H1 (cell line): ENCODE measurements around the gene ZNF454. TPM values are rescaled to one million over a fixed set of nuclear protein-coding genes. Genes with fewer than 3 reads are reported as not detected.

Experiments used
- CTCF ChIA-PET: fragments of 300-600 bp; sonication (Branson Sonifier 250); formaldehyde crosslinking; loops from one replicate; lab custom pipeline; 2021; ENCODE audit not compliant: partially characterized antibody; lab: Charles Lee
- POLR2A ChIA-PET: fragments of 300-600 bp; sonication (Branson Sonifier 250); formaldehyde crosslinking; loops from one replicate; lab custom pipeline; 2021; ENCODE audit warnings: inconsistent platforms; ENCODE audit not compliant: partially characterized antibody; lab: Charles Lee
- DNase-seq, 2 experiments: peaks; one replicate each; pipeline versions ENCODE4 v3.0.0 to v3.0.0-alpha.2; 2010 to 2022; ENCODE audit warnings: low spot score in 2 of 2, low read depth in 1 of 2, mixed read lengths in 1 of 2
- FAIRE-seq: peaks from 2 replicates; lab custom pipeline; 2011; peaks lifted over from hg19 to GRCh38; lab: Jason Lieb, UNC
- H2AFZ ChIP-seq: 2 replicates; pipeline ENCODE4 v1.8.1; 2012; ENCODE audit warnings: low read length, inconsistent platforms
- H2AK5ac ChIP-seq: 2 replicates; pipeline ENCODE4 v1.6.1; 2013; ENCODE audit warnings: low read depth, low read length
- H2BK120ac ChIP-seq: replicated peaks from 2 replicates; pipeline ENCODE3; 2013; ENCODE audit warnings: low read depth, low read length, inconsistent platforms
- H2BK12ac ChIP-seq: 2 replicates; pipeline ENCODE4 v1.6.1; 2013; ENCODE audit warnings: low read depth, low read length
- H2BK15ac ChIP-seq: 2 replicates; pipeline ENCODE4 v1.6.1; 2013; ENCODE audit warnings: low read length
- H2BK20ac ChIP-seq: 2 replicates; pipeline ENCODE4 v1.6.1; 2013; ENCODE audit warnings: low read length
- H2BK5ac ChIP-seq: 2 replicates; pipeline ENCODE4 v1.6.1; 2013; ENCODE audit warnings: low read depth, low read length
- H3K14ac ChIP-seq: 2 replicates; pipeline ENCODE4 v1.6.1; 2013; ENCODE audit warnings: inconsistent platforms; ENCODE audit not compliant: insufficient read length
- H3K18ac ChIP-seq: 2 replicates; pipeline ENCODE4 v1.6.1; 2013; ENCODE audit warnings: low read length; ENCODE audit errors: extremely low read depth
- H3K23ac ChIP-seq: 2 replicates; pipeline ENCODE4 v1.6.1; 2013; ENCODE audit warnings: inconsistent platforms; ENCODE audit not compliant: insufficient read length
- H3K23me2 ChIP-seq: 2 replicates; pipeline ENCODE4 v1.6.1; 2013; ENCODE audit warnings: low read depth, low read length
- H3K27ac ChIP-seq: 2 replicates; pipeline ENCODE4 v1.6.1; 2011; ENCODE audit warnings: low read depth, low read length, inconsistent platforms
- H3K27me3 ChIP-seq, 4 experiments: replicated peaks in 1 of 4; 1 replicate in 1 of 4; 2 replicates in 3 of 4; pipeline versions ENCODE4 v1.6.1 to v1.8.1; 2011 to 2013; ENCODE audit warnings: low read length in 3 of 4, mild to moderate bottlenecking in 3 of 4, inconsistent platforms in 2 of 4, mixed read lengths in 2 of 4, moderate library complexity in 1 of 4; ENCODE audit not compliant: control insufficient read depth in 3 of 4, insufficient read depth in 3 of 4; ENCODE audit errors: extremely low read depth in 1 of 4
- H3K36me3 ChIP-seq, 4 experiments: 2 replicates each; pipeline versions ENCODE4 v1.6.1 to v1.8.1; 2011 to 2013; ENCODE audit warnings: mild to moderate bottlenecking in 4 of 4, low read length in 3 of 4, moderate library complexity in 2 of 4, control low read depth in 1 of 4, inconsistent platforms in 1 of 4; ENCODE audit not compliant: insufficient read depth in 4 of 4, control insufficient read depth in 2 of 4
- H3K4ac ChIP-seq: replicated peaks from 2 replicates; pipeline ENCODE3; 2013; ENCODE audit warnings: low read length, low read depth, mixed read lengths, inconsistent platforms; ENCODE audit not compliant: insufficient read length
- H3K4me1 ChIP-seq, 4 experiments: replicated peaks in 1 of 4; 1 replicate in 1 of 4; 2 replicates in 3 of 4; pipeline versions ENCODE4 v1.6.1 to v1.8.1; 2011 to 2013; ENCODE audit warnings: low read length in 3 of 4, inconsistent platforms in 2 of 4, mixed read lengths in 1 of 4; ENCODE audit not compliant: insufficient read depth in 4 of 4, control insufficient read depth in 3 of 4
- H3K4me2 ChIP-seq, 2 experiments: 2 replicates each; pipeline versions ENCODE4 v1.6.1 to v1.8.1; 2011 to 2013; ENCODE audit warnings: low read depth in 2 of 2, low read length in 2 of 2, control low read depth in 1 of 2, inconsistent platforms in 1 of 2, mild to moderate bottlenecking in 1 of 2; ENCODE audit not compliant: insufficient read depth in 1 of 2
- H3K4me3 ChIP-seq, 4 experiments: fragments of 200-600, 300-600 bp in 1 of 4; sonication (generic), shearing (Covaris generic), sonication (Bioruptor Twin) in 1 of 4; 2 replicates each; pipeline versions ENCODE4 v1.5.1 to v1.8.1; 2011 to 2016; ENCODE audit warnings: low read length in 4 of 4, low read depth in 3 of 4, control low read depth in 2 of 4, inconsistent platforms in 2 of 4, mild to moderate bottlenecking in 2 of 4, mixed read lengths in 1 of 4, moderate library complexity in 1 of 4; ENCODE audit not compliant: insufficient read depth in 2 of 4; ENCODE audit errors: extremely low read depth in 1 of 4
- H3K56ac ChIP-seq: replicated peaks from 2 replicates; pipeline ENCODE3; 2013; ENCODE audit warnings: low read depth, mild to moderate bottlenecking, mixed read lengths, low read length, inconsistent platforms; ENCODE audit not compliant: insufficient read length
- H3K79me1 ChIP-seq: 2 replicates; pipeline ENCODE4 v1.6.1; 2013; ENCODE audit warnings: low read depth, low read length, control low read depth
- H3K79me2 ChIP-seq, 2 experiments: 2 replicates each; pipeline versions ENCODE4 v1.6.1 to v1.8.1; 2012 to 2013; ENCODE audit warnings: low read length in 2 of 2, mild to moderate bottlenecking in 2 of 2, inconsistent platforms in 1 of 2; ENCODE audit not compliant: insufficient read depth in 2 of 2, control insufficient read depth in 1 of 2
- H3K9ac ChIP-seq, 4 experiments: replicated peaks in 1 of 4; 1 replicate in 1 of 4; 2 replicates in 3 of 4; pipeline versions ENCODE4 v1.6.1 to v1.8.1; 2011 to 2013; ENCODE audit warnings: low read depth in 3 of 4, low read length in 3 of 4, control low read depth in 2 of 4, mild to moderate bottlenecking in 2 of 4, moderate library complexity in 2 of 4, inconsistent platforms in 1 of 4; ENCODE audit errors: extremely low read depth in 1 of 4
- H3K9me3 ChIP-seq, 2 experiments: 2 replicates each; pipeline versions ENCODE4 v1.6.1 to v1.8.1; 2012 to 2013; ENCODE audit warnings: mild to moderate bottlenecking in 2 of 2, moderate library complexity in 2 of 2, control low read depth in 1 of 2, inconsistent platforms in 1 of 2, low read depth in 1 of 2, low read length in 1 of 2, mixed read lengths in 1 of 2; ENCODE audit not compliant: insufficient read depth in 2 of 2
- H4K20me1 ChIP-seq, 2 experiments: replicated peaks in 1 of 2; 2 replicates each; pipeline versions ENCODE3 to v1.8.1; 2011 to 2013; ENCODE audit warnings: inconsistent platforms in 2 of 2, low read length in 2 of 2, mild to moderate bottlenecking in 1 of 2; ENCODE audit not compliant: insufficient read depth in 2 of 2, control insufficient read depth in 1 of 2
- H4K5ac ChIP-seq: 2 replicates; pipeline ENCODE4 v1.6.1; 2013; ENCODE audit warnings: low read length, low read depth, mixed read lengths, inconsistent platforms; ENCODE audit not compliant: insufficient read length
- H4K8ac ChIP-seq: 2 replicates; pipeline ENCODE4 v1.8.0; 2013; ENCODE audit warnings: mild to moderate bottlenecking, moderate library complexity, low read length, inconsistent platforms; ENCODE audit not compliant: insufficient read depth; ENCODE audit errors: extremely low read depth
- H4K91ac ChIP-seq: replicated peaks from 2 replicates; pipeline ENCODE3; 2013; ENCODE audit warnings: low read length, mixed read lengths, inconsistent platforms; ENCODE audit not compliant: insufficient read length
- BCL11A ChIP-seq, 2 experiments: IDR thresholded peaks; one replicate each; pipeline ENCODE4 v1.6.1; 2011; ENCODE audit warnings: low read depth in 2 of 2, low read length in 2 of 2, mild to moderate bottlenecking in 2 of 2
- CHD2 ChIP-seq: IDR thresholded peaks from 2 replicates; pipeline ENCODE4 v1.6.1; 2012; ENCODE audit warnings: low read length, improper control_type of control experiment
- CTBP2 ChIP-seq: IDR thresholded peaks from 2 replicates; pipeline ENCODE4 v1.7.0; 2011; ENCODE audit warnings: borderline replicate concordance, mild to moderate bottlenecking, moderate library complexity, mixed read lengths, low read length; ENCODE audit not compliant: insufficient read depth, insufficient read length
- EGR1 ChIP-seq: IDR thresholded peaks from 2 replicates; pipeline ENCODE4 v1.6.1; 2011; ENCODE audit warnings: low read depth, low read length, borderline replicate concordance
- FOSL1 ChIP-seq: IDR thresholded peaks from 2 replicates; pipeline ENCODE4 v1.6.1; 2011; ENCODE audit warnings: mild to moderate bottlenecking, low read depth, low read length, moderate library complexity; ENCODE audit not compliant: insufficient read depth
- GTF2F1 ChIP-seq: IDR thresholded peaks from 2 replicates; pipeline ENCODE4 v1.6.1; 2012; ENCODE audit warnings: low read depth, low read length, improper control_type of control experiment, borderline replicate concordance
- JUN ChIP-seq: IDR thresholded peaks from 2 replicates; pipeline ENCODE4 v1.6.1; 2011; ENCODE audit warnings: low read depth, mild to moderate bottlenecking, improper control_type of control experiment, low read length
- JUND ChIP-seq: IDR thresholded peaks from 2 replicates; pipeline ENCODE4 v1.6.1; 2011; ENCODE audit warnings: mild to moderate bottlenecking, improper control_type of control experiment, low read length
- KDM1A ChIP-seq: fragments of 200-600, 300-600 bp; sonication (generic); IDR thresholded peaks from 2 replicates; pipeline ENCODE4 v1.7.1; 2016; ENCODE audit warnings: mild to moderate bottlenecking, low read length, borderline replicate concordance
- NRF1 ChIP-seq: IDR thresholded peaks from 2 replicates; pipeline ENCODE4 v1.6.1; 2011; ENCODE audit warnings: mild to moderate bottlenecking, low read depth, low read length, improper control_type of control experiment
- POLR2AphosphoS5 ChIP-seq: IDR thresholded peaks from 2 replicates; pipeline ENCODE4 v1.6.1; 2011; ENCODE audit warnings: low read depth, low read length
- SAP30 ChIP-seq: fragments of 300-600 bp; sonication (generic); IDR thresholded peaks from 2 replicates; pipeline ENCODE4 v1.7.1; 2012; ENCODE audit warnings: low read length, moderate library complexity, mild to moderate bottlenecking, inconsistent platforms; ENCODE audit not compliant: insufficient read depth, insufficient replicate concordance
- SP4 ChIP-seq: IDR thresholded peaks from 2 replicates; pipeline ENCODE4 v1.6.1; 2012; ENCODE audit warnings: low read length, inconsistent platforms
- TCF12 ChIP-seq: IDR thresholded peaks from 2 replicates; pipeline ENCODE4 v1.6.1; 2011; ENCODE audit warnings: low read depth, mild to moderate bottlenecking, low read length
- TEAD4 ChIP-seq: IDR thresholded peaks from 2 replicates; pipeline ENCODE4 v1.6.1; 2012; ENCODE audit warnings: low read depth, low read length, inconsistent platforms, mixed read lengths
- WGBS, 2 experiments: shearing (Covaris generic) in 1 of 2; methylation state at CpG; one replicate each; pipeline versions ENCODE4 v1.1.6 to v1.1.7; 2013 to 2015; ENCODE audit warnings: low lambda C conversion rate in 2 of 2, mixed read lengths in 2 of 2, inconsistent platforms in 1 of 2, low coverage in 1 of 2, missing lambda C conversion rate in 1 of 2; ENCODE audit not compliant: insufficient replicate concordance in 2 of 2, insufficient coverage in 1 of 2, insufficient read length in 1 of 2; ENCODE audit errors: extremely low coverage in 1 of 2, missing lambda C conversion rate in 1 of 2; 5-methylcytosine and 5-hydroxymethylcytosine counted together
- polyA plus RNA-seq, 7 experiments: library from polyadenylated mRNA; depleted of rRNA in 3 of 7; stranded (reverse) in 5 of 7; unstranded in 2 of 7; fragments of >200 nt in 5 of 7; fragments of 200-250 nt in 2 of 7; gene quantifications; 1 replicate in 5 of 7; 2 replicates in 1 of 7; 4 replicates in 1 of 7; pipeline versions ENCODE4 v1.2.1 to v1.2.3, GENCODE V29; 2011 to 2013; ENCODE audit warnings: missing spikeins in 2 of 7, mixed read lengths in 2 of 7
- total RNA-seq: library from RNA; stranded (reverse); fragmentation: NEBNext Ultra II Directional; extraction: Animal tissue kit (Norgen Biotek cat#: 25700); gene quantifications from 2 replicates; pipeline ENCODE4 v1.2.1, GENCODE V29; 2021

Gene ZNF454
- total and polyA plus RNA-seq, 2 of the 8 experiments (the other 6 are each of a cell fraction or from before 2014, with no cell fraction given): 0.33 to 1.2 TPM

DNA sequence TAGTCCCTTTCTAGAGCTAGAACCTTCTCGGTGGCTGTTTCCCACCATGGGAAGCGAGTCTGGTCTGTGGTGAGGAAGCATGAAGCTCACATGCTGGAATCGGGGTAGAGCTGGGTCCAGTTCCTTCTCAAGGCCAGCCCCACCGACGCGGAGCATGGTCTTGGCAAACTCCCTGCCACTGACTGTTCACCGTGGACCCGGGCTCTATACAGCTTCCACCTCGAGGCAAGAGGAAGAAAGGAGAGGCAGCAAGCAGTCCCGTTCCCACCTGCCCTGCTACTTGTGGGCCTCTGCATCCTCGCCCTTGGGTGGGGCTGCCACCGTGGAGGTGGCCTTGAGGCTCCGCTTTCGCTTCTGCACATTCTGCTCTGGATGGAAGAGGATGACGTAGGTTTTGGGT is 40.4 kb downstream of the ZNF454 start:
- Histone ChIP-seq H3K9me3 (peaks cover 74 to 93% of the 10 kb centered on the region in 2 experiments), H3K27me3 (no peaks in the 10 kb centered on the region)
- no peak for FAIRE-seq

More for the DNA sequence above, 40.4 kb downstream of the ZNF454 start:
- no peak overlapping the region for H3K23ac ChIP-seq
- POLR2A ChIA-PET: no interaction called here
- H2BK120ac ChIP-seq: no peak overlapping the region
- DNase-seq: no peak
- no peaks in the 10 kb centered on the region for H3K79me2 ChIP-seq
- no peak overlapping the region for H3K27ac ChIP-seq
- H3K23me2 ChIP-seq: no peaks in the 10 kb centered on the region
- CTCF ChIA-PET: interaction anchor here (1.1 kb wide), 1 partner anchor 295 kb away, joined by 3 read pairs; no protein-coding TSS in a partner anchor
- H3K4ac ChIP-seq: no peak overlapping the region
- 85% methylated on average over 12 of the region's 15 CpGs; no CpG with 5 or more reads in 1 of the 2 experiments for WGBS, 2 experiments
- H3K79me1 ChIP-seq: no peaks in the 10 kb centered on the region
- H3K14ac ChIP-seq: no peak overlapping the region
- no peak overlapping the region for H2AK5ac ChIP-seq
- H2BK20ac ChIP-seq: no peak overlapping the region
- H3K4me1 ChIP-seq: no peaks in the 10 kb centered on the region
- no peak overlapping the region for H3K9ac ChIP-seq
- H3K18ac ChIP-seq: no peak overlapping the region
- no peaks in the 10 kb centered on the region for H4K20me1 ChIP-seq
- H2BK12ac ChIP-seq: no peak overlapping the region
- no peak overlapping the region for H3K56ac ChIP-seq
- no peak for TF ChIP-seq JUND
- no peak for TF ChIP-seq FOSL1
- TF ChIP-seq TCF12: no peak
- TF ChIP-seq GTF2F1: no peak
- no peak for TF ChIP-seq KDM1A
- no peak for TF ChIP-seq JUN
- no peak for TF ChIP-seq TEAD4
- no peak for TF ChIP-seq CHD2
- no peak for TF ChIP-seq POLR2AphosphoS5
- TF ChIP-seq BCL11A (IDR thresholded peaks at IDR 0.05; ENCODE audit: low read depth in 2 of 2, low read length in 2 of 2): no peak
- no peak for TF ChIP-seq CTBP2
- no peak for TF ChIP-seq EGR1
- no peak for TF ChIP-seq SP4
- TF ChIP-seq SAP30: no peak
- TF ChIP-seq NRF1: no peak
- H3K36me3 ChIP-seq: no peaks in the 10 kb centered on the region
- H3K4me2 ChIP-seq: no peak overlapping the region
- H4K91ac ChIP-seq: no peak overlapping the region
- H4K5ac ChIP-seq: no peak overlapping the region
- no peak overlapping the region for H3K4me3 ChIP-seq
- no peak overlapping the region for H4K8ac ChIP-seq
- no peak overlapping the region for H2BK5ac ChIP-seq
- no peak overlapping the region for H2AFZ ChIP-seq
- no peak overlapping the region for H2BK15ac ChIP-seq
